Measurements from ENCODE around the gene SRSF1. TPM values are rescaled to one million over a fixed set of nuclear protein-coding genes. Genes with fewer than 3 reads are reported as not detected.

The SRSF1 gene
- total RNA-seq, 2 experiments from 2014 or later, result 531 to 582 TPM

- Histone ChIP-seq H3K4me3 (ENCODE audit: low read depth, low read length, poor library complexity, severe bottlenecking) (no peak overlapping the region), H3K27ac (ENCODE audit: low read depth, low read length, poor library complexity, severe bottlenecking) (no peak overlapping the region), H3K79me2 (ENCODE audit: insufficient read depth, low read depth, low read length) (no peaks in the 10 kb centered on the region), H3K9me3 (ENCODE audit: low read length) (no peaks in the 10 kb centered on the region), H3K9me2 (ENCODE audit: insufficient read depth, low read length) (no peaks in the 10 kb centered on the region), H4K20me1 (ENCODE audit: insufficient read depth, low read length) (peaks cover 5% of the 10 kb centered on the region; the same call in 1 of the 2 replicates), H3K4me1 (ENCODE audit: insufficient read depth, low read length, poor library complexity, severe bottlenecking) (peaks cover 33% of the 10 kb centered on the region), H3K4me2 (ENCODE audit: low read length) (no peak overlapping the region), H3K36me3 (ENCODE audit: insufficient read depth, low read length) (no peaks in the 10 kb centered on the region), H2AFZ (ENCODE audit: low read length) (no peak overlapping the region)
- ChIA-PET CTCF (ENCODE audit: unreplicated experiment) (no interaction called here), POLR2A (interaction anchor here (0.5 to 0.7 kb wide), 2 partner anchors 11 to 14 kb away, joined by 3 to 4 read pairs; no protein-coding TSS in a partner anchor)
- TF ChIP-seq EZH2phosphoT487 (IDR thresholded peaks at IDR 0.05; ENCODE audit: borderline replicate concordance, low read depth, low read length), result no peak
- BruUV-seq (replicated peaks), result no TSS peak
- intact Hi-C loops (cut with micrococcal nuclease; ENCODE audit: unreplicated experiment), result no loop called here
- no peak for DNase-seq (ENCODE audit: low spot score)
Observed at GRCh38 chr17:57953705-57954396, 53.2 kb downstream of the SRSF1 start.

Small RNAs within 50 kb of the gene (small RNA-seq; reads per million reads assigned to genes)
- gene AC015813.4, result not detected

Other genes with a start within 250 kb of the SRSF1 start
- gene MRPS23, start 157.2 kb downstream of the SRSF1 start, total RNA-seq (2014; rRNA removed; shearing (Covaris generic)), result 46.3 and 50.3 TPM in 2 replicates
- 57.3 and 73.5 TPM in 2 replicates for gene MRPS23, start 157.2 kb downstream of the SRSF1 start, total RNA-seq (2022)
- gene CUEDC1, start 51.8 kb downstream of the SRSF1 start, total RNA-seq (2014; rRNA removed; shearing (Covaris generic)), result not detected in 2 replicates
- gene CUEDC1, start 51.8 kb downstream of the SRSF1 start, total RNA-seq (2022), result 0.13 and 0.74 TPM in 2 replicates
- gene VEZF1, start 19.0 kb downstream of the SRSF1 start, total RNA-seq (2014; rRNA removed; shearing (Covaris generic)), result 19.0 and 22.6 TPM in 2 replicates
- gene VEZF1, start 19.0 kb downstream of the SRSF1 start, total RNA-seq (2022), result 35.4 and 36.4 TPM in 2 replicates
- gene DYNLL2, start 76.2 kb upstream of the SRSF1 start, total RNA-seq (2014; rRNA removed; shearing (Covaris generic)), result 12.4 and 13.4 TPM in 2 replicates
- gene DYNLL2, start 76.2 kb upstream of the SRSF1 start, total RNA-seq (2022), result 21.1 and 22.5 TPM in 2 replicates
- not detected in 2 replicates for gene OR4D1, start 141.1 kb upstream of the SRSF1 start, total RNA-seq (2014; rRNA removed; shearing (Covaris generic))
- not detected in 2 replicates for gene OR4D1, start 141.1 kb upstream of the SRSF1 start, total RNA-seq (2022)
- gene OR4D2, start 159.7 kb upstream of the SRSF1 start, total RNA-seq (2014; rRNA removed; shearing (Covaris generic)), result not detected in 2 replicates
- gene OR4D2, start 159.7 kb upstream of the SRSF1 start, total RNA-seq (2022), result not detected in 2 replicates
- not detected in 2 replicates for gene EPX, start 185.5 kb upstream of the SRSF1 start, total RNA-seq (2014; rRNA removed; shearing (Covaris generic))
- gene EPX, start 185.5 kb upstream of the SRSF1 start, total RNA-seq (2022), result not detected in 2 replicates
- gene MKS1, start 212.0 kb upstream of the SRSF1 start, total RNA-seq (2014; rRNA removed; shearing (Covaris generic)), result 0.54 and 0.69 TPM in 2 replicates
- gene MKS1, start 212.0 kb upstream of the SRSF1 start, total RNA-seq (2022), result 21.6 and 26.9 TPM in 2 replicates
- gene LPO, start 231.3 kb upstream of the SRSF1 start, total RNA-seq (2014; rRNA removed; shearing (Covaris generic)), result not detected in 2 replicates
- gene LPO, start 231.3 kb upstream of the SRSF1 start, total RNA-seq (2022), result not detected in 2 replicates